Suprapubic skin (tissue), 4 donors: Measurements from ENCODE around the gene YARS2. TPM values are rescaled to one million over a fixed set of nuclear protein-coding genes. Genes with fewer than 3 reads are reported as not detected.

ENCODE experiments used
- total RNA-seq, 4 donors: library from RNA; depleted of rRNA; stranded (reverse); fragments of >200 nt; gene quantifications; one replicate each; pipeline ENCODE4 v1.1.0, GENCODE V29; 2016

The YARS2 gene
- total RNA-seq, 4 donors from 2014 or later, result 17.1 to 26.5 (median 23.1) TPM

Other genes starting within 250 kb of the YARS2 start
- 10 to 100 TPM; 32.8 to 83.4 (median 35.9) TPM for gene DNM1L, start 76.6 kb downstream of the YARS2 start, total RNA-seq
- 10 to 100 TPM in 1 of 4 donors, 1 to 10 TPM in 3; 5.4 to 16.3 (median 6.0) TPM for gene PKP2, start 140.9 kb upstream of the YARS2 start, total RNA-seq